Adrenal gland (tissue), 5 donors: ENCODE results near the gene KCNJ6.

Experiments used
- POLR2A ChIP-seq, 2 donors: fragments of 450-650 bp; IDR thresholded peaks; one replicate each; pipeline ENCODE4 v1.6.1; 2017; ENCODE audit warnings: antibody characterized with exemption in 2 of 2, mild to moderate bottlenecking in 2 of 2, moderate library complexity in 1 of 2
- TF ChIP-seq, protein P1 (sequence below), 6 experiments: fragments of 450-650 bp in 4 of 6; fragments of 200-600 bp in 2 of 6; sonication (generic) in 1 of 6; IDR thresholded peaks; 1 replicate in 5 of 6; 2 replicates in 1 of 6; pipeline versions ENCODE4 v1.5.1 to v1.8.0; 2016 to 2021; ENCODE audit warnings: antibody characterized with exemption in 6 of 6, mild to moderate bottlenecking in 2 of 6, moderate library complexity in 1 of 6
- donor health status: DM: no; HTN: no; CAD: no.

DNA sequence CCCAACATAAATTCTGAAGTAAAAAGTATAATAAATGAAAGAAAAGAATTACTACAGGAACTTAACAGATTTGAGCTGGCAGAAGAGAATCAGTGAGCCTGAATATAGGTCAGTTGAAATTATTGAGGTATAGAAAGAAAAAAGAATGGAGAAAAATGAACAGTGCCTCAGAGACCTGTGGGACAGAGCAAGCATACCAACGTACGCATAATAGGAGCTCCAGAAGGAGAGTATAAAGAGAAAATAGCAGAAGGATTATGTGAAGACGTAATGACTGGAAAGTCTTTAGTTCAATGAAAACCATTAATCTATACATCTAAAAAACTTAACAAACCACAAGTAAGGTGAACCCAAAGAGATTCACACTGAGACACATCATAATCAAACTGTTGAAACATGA lies 287.9 kb downstream of the KCNJ6 start:
- TF ChIP-seq, protein P1, sequence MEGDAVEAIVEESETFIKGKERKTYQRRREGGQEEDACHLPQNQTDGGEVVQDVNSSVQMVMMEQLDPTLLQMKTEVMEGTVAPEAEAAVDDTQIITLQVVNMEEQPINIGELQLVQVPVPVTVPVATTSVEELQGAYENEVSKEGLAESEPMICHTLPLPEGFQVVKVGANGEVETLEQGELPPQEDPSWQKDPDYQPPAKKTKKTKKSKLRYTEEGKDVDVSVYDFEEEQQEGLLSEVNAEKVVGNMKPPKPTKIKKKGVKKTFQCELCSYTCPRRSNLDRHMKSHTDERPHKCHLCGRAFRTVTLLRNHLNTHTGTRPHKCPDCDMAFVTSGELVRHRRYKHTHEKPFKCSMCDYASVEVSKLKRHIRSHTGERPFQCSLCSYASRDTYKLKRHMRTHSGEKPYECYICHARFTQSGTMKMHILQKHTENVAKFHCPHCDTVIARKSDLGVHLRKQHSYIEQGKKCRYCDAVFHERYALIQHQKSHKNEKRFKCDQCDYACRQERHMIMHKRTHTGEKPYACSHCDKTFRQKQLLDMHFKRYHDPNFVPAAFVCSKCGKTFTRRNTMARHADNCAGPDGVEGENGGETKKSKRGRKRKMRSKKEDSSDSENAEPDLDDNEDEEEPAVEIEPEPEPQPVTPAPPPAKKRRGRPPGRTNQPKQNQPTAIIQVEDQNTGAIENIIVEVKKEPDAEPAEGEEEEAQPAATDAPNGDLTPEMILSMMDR (IDR thresholded peaks at IDR 0.05) = no peak
- no peak for TF ChIP-seq POLR2A (IDR thresholded peaks at IDR 0.05)
